Measurements from ENCODE around the gene CX3CL1. TPM values are rescaled to one million over a fixed set of nuclear protein-coding genes. Genes with fewer than 3 reads are reported as not detected.

CX3CL1 gene
- total RNA-seq (2013; cell fraction: nucleolus; rRNA removed), result 17.2 and 19.8 TPM in 2 replicates
- total RNA-seq (2014; rRNA removed) (0.68 and 1.1 TPM in 2 replicates), total RNA-seq (2014; rRNA removed; fragmentation: Illumina TruSeq; extraction: Trizol) (0.31 and 0.41 TPM in 2 replicates), total RNA-seq (2021) (0.77 and 1.2 TPM in 2 replicates), polyA plus RNA-seq (2011; rRNA removed) (0.59 and 1.2 TPM in 2 replicates), polyA plus RNA-seq (2014; fragmentation: Illumina TruSeq; extraction: Trizol) (0.48 and 0.60 TPM in 2 replicates), polyA plus RNA-seq (2014; fragmentation: Nextera tagmentation; extraction: Ambion mirVana) (under 1 TPM; 0.03 to 0.05 TPM), polyA plus RNA-seq (2014; rRNA removed) (0.63 and 1.2 TPM in 2 replicates), polyA plus RNA-seq (2016; fragmentation: Nextera tagmentation; extraction: Ambion mirVana) (under 1 TPM; 0.16 to 0.18 TPM), polyA minus RNA-seq (2011; rRNA and poly(A)+ RNA removed) (1.4 and 2.1 TPM in 2 replicates), Bru-seq, nascent RNA (percentile 62 among the genes with signal in this experiment), BruChase-seq, experiment 1, labeled RNA remaining after a 6-hour chase (percentile 61 among the genes with signal in this experiment), BruChase-seq, experiment 2, labeled RNA remaining after a 2-hour chase (percentile 65 among the genes with signal in this experiment)
- 0.16 TPM for polyA plus RNA-seq (2011; ENCODE audit: low read depth)
- polyA plus RNA-seq (2011; cell fraction: cytosol; rRNA removed), result 1.5 and 1.9 TPM in 2 replicates
- 2.1 and 2.6 TPM in 2 replicates for polyA plus RNA-seq (2011; cell fraction: nucleus; rRNA removed)
- polyA plus RNA-seq (2012), result 0.16 and 0.38 TPM in 2 replicates
- polyA minus RNA-seq (2011; cell fraction: cytosol; rRNA and poly(A)+ RNA removed), result 0.40 and 0.94 TPM in 2 replicates
- polyA minus RNA-seq (2011; cell fraction: nucleus; rRNA and poly(A)+ RNA removed), result 0.60 and 0.77 TPM in 2 replicates
- long read RNA-seq, experiment 1, result 0 reads
- long read RNA-seq, experiment 2, partial matches to known transcripts, result 0 of 1 reads
- long read RNA-seq, experiment 2, other reads (novel, unspliced or antisense), result 1 of 1 reads

DNA sequence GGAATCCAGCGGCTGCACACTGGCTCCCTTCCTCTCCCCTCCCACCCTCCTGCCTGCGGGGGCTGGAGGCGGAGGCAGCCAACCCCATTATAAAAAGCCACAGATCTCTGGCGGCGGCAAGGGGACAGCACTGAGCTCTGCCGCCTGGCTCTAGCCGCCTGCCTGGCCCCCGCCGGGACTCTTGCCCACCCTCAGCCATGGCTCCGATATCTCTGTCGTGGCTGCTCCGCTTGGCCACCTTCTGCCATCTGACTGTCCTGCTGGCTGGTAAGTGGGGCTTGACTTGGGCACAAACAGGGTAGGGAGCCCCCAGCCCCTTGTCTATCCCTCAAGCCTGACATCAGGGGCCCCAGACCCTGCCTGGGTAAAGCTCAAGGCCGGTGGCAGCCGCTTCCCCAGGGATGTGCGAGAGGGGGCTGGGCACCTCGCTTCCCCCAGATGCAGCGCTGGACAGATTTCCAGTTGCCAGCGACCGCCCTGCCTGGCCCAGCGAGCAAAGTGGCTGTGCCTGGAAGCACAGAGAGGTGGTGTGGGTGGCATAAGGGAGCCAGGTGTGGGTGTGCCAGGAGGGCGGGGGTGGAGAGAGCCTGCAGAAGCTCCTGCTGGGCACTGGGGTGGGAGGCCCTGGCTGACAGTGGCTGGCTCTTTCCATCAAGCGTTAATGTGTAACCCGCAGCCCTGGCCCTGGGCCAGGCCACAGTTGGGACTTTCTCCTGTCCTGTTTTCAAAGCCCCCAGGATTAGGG, at the start of gene CX3CL1:
CX3CL1 (plus strand) TSS at position 119 of the 745 bp plus-strand sequence; CDS start at position 198, 79 bp downstream.
- 81% methylated on average over 23 of the region's 23 CpGs for WGBS (ENCODE audit: insufficient coverage, insufficient replicate concordance, low lambda C conversion rate, missing lambda C conversion rate)
- Histone ChIP-seq H2AFZ (ENCODE audit: control insufficient read depth, low read depth, low read length) (no peak within 1 kb of the TSS), H3K9ac (ENCODE audit: control insufficient read depth, insufficient read depth, low read length) (no peak within 1 kb of the TSS; the same call in 1 of the 2 replicates), H3K9me3 (replicated peaks; ENCODE audit: control insufficient read depth, insufficient read depth, low read length) (no peaks in the 10 kb centered on the region), H3K4me3 (no peak within 1 kb of the TSS), H3K27ac (ENCODE audit: control insufficient read depth, insufficient read depth) (no peak within 1 kb of the TSS), H4K20me1 (ENCODE audit: control insufficient read depth, insufficient read depth) (no peaks in the 10 kb centered on the region), H3K4me1 (ENCODE audit: control insufficient read depth, insufficient read depth, low read length) (peaks cover 14% of the 10 kb centered on the region), H3K79me2 (ENCODE audit: control insufficient read depth, insufficient read depth, low read length) (no peaks in the 10 kb centered on the region), H3K4me2 (ENCODE audit: control insufficient read depth, insufficient read depth) (peak within 1 kb of the TSS; percentile 26), H3K27me3 (replicated peaks in 1 of 2; ENCODE audit: control insufficient read depth in 2 of 2, insufficient read depth in 2 of 2, low read length in 1 of 2) (no peaks in the 10 kb centered on the region), H3K36me3 (ENCODE audit: control insufficient read depth in 2 of 2, insufficient read depth in 2 of 2, low read length in 1 of 2) (no peaks in the 10 kb centered on the region)
- CTCF ChIA-PET, result interaction anchor here (0.6 to 3.0 kb wide), 7 partner anchors 9 to 73 kb away, joined by 3 to 12 read pairs (median 5); no protein-coding TSS in a partner anchor
- in situ Hi-C loops (cut with MboI) (no loop called here), intact Hi-C loops (cut with micrococcal nuclease; ENCODE audit: unreplicated experiment) (no loop called here)
- no TSS peak for BruUV-seq (replicated peaks)
- TF ChIP-seq, protein P1, sequence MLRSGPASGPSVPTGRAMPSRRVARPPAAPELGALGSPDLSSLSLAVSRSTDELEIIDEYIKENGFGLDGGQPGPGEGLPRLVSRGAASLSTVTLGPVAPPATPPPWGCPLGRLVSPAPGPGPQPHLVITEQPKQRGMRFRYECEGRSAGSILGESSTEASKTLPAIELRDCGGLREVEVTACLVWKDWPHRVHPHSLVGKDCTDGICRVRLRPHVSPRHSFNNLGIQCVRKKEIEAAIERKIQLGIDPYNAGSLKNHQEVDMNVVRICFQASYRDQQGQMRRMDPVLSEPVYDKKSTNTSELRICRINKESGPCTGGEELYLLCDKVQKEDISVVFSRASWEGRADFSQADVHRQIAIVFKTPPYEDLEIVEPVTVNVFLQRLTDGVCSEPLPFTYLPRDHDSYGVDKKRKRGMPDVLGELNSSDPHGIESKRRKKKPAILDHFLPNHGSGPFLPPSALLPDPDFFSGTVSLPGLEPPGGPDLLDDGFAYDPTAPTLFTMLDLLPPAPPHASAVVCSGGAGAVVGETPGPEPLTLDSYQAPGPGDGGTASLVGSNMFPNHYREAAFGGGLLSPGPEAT (IDR thresholded peaks at IDR 0.05; ENCODE audit: low read depth), result 0 out of 2 replicates have a peak, but pooled peaks have one; percentile 5
- no peak for TF ChIP-seq POLR2AphosphoS2 (IDR thresholded peaks at IDR 0.05; ENCODE audit: low read depth, low read length)
- peak; percentile 49 for TF ChIP-seq SMAD1 (IDR thresholded peaks at IDR 0.05; ENCODE audit: low read depth, partially characterized antibody)
- no peak for TF ChIP-seq SREBF1 (IDR thresholded peaks at IDR 0.05; ENCODE audit: low read length)
- 0 out of 2 replicates have a peak, but pooled peaks have one; percentile 57 for TF ChIP-seq GATAD2B (conservative IDR thresholded peaks at IDR 0.05; ENCODE audit: low read depth)
- peak; percentile 53 for TF ChIP-seq IKZF1 (conservative IDR thresholded peaks at IDR 0.05)
- peak in 1 of 2 experiments; percentile 38; a peak in 2 of 4 replicates for TF ChIP-seq IKZF2 (IDR thresholded peaks at IDR 0.05)
- TF ChIP-seq MYC (IDR thresholded peaks at IDR 0.05; ENCODE audit: insufficient read depth, insufficient read length, insufficient replicate concordance, low read length, severe bottlenecking), result no peak
- 0 out of 2 replicates have a peak, but pooled peaks have one; percentile 18 for TF ChIP-seq EED (IDR thresholded peaks at IDR 0.05; ENCODE audit: low read depth)
- TF ChIP-seq CHD2 (IDR thresholded peaks at IDR 0.05; ENCODE audit: borderline replicate concordance, low read depth, low read length), result 0 out of 2 replicates have a peak, but pooled peaks have one; percentile 8
- TF ChIP-seq, protein P2, sequence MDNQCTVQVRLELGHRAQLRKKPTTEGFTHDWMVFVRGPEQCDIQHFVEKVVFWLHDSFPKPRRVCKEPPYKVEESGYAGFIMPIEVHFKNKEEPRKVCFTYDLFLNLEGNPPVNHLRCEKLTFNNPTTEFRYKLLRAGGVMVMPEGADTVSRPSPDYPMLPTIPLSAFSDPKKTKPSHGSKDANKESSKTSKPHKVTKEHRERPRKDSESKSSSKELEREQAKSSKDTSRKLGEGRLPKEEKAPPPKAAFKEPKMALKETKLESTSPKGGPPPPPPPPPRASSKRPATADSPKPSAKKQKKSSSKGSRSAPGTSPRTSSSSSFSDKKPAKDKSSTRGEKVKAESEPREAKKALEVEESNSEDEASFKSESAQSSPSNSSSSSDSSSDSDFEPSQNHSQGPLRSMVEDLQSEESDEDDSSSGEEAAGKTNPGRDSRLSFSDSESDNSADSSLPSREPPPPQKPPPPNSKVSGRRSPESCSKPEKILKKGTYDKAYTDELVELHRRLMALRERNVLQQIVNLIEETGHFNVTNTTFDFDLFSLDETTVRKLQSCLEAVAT (IDR thresholded peaks at IDR 0.05), result no peak
- 0 out of 4 replicates have a peak, but pooled peaks of 1 of the 2 experiments have one; percentile 22 for TF ChIP-seq EP300 (IDR thresholded peaks at IDR 0.05; ENCODE audit: borderline replicate concordance in 1 of 2, control insufficient read depth in 1 of 2, low read depth in 2 of 2, low read length in 2 of 2)
- TF ChIP-seq SUPT20H (IDR thresholded peaks at IDR 0.05; ENCODE audit: borderline replicate concordance, control insufficient read depth, low read depth, low read length), result no peak
- ATAC-seq, result peak; percentile 16
- SMC1A ChIA-PET (ENCODE audit: uncharacterized antibody, unreplicated experiment), result interaction anchor here (0.6 to 7.0 kb wide), 9 partner anchors 8 to 70 kb away, joined by 3 to 55 read pairs (median 4); no protein-coding TSS in a partner anchor
- RAD21 ChIA-PET (ENCODE audit: unreplicated experiment), result interaction anchor here (0.8 to 1.6 kb wide), 7 partner anchors 9 to 115 kb away, joined by 3 to 7 read pairs (median 4); no protein-coding TSS in a partner anchor
- DNase-seq (ENCODE audit: low read depth, low spot score), result no peak
- POLR2A ChIA-PET, result interaction anchor here (0.6 to 3.5 kb wide), 8 partner anchors 9 to 70 kb away, joined by 3 to 18 read pairs (median 4); no protein-coding TSS in a partner anchor
- no peak for FAIRE-seq
